GM12875 (cell line): ENCODE data around the gene C20orf144.
A peak's percentile ranks its signal among the peaks of the same experiment; 100 is the strongest.

Source experiments
- H3K4me3 ChIP-seq: one replicate; pipeline ENCODE4 v1.5.1; 2011; ENCODE audit warnings: low read depth, low read length, control low read depth
- TF ChIP-seq, protein P1 (sequence below): IDR thresholded peaks from 2 replicates; pipeline ENCODE4 v1.5.1; 2011; ENCODE audit warnings: low read depth, mild to moderate bottlenecking, control low read depth, inconsistent platforms, low read length, moderate library complexity, borderline replicate concordance; ENCODE audit not compliant: insufficient read depth

C20orf144 gene

DNA sequence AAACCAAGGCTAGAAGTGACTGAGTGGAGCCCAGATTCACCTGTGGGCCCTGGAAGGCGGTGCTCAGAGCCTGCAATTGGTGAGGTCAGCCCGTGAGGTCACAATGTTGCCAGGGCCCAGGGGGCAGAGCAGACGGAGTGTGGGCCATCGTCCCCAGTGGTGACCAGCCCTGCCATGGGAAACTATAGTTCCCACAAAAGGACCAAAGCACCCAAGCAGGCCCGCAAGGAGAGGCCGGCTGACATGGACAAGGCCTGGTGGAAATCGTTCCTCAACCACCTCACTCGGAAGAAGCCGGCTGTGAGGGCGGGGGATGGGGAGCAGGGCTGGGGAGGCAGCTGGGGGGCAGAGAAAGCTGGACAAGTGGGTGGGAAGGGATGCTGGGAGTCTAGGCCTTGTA is at the start of gene C20orf144:
Gene C20orf144 (plus strand): TSS at position 156 of the 400 bp plus-strand sequence. CDS start 19 bp downstream, at position 175.
- H3K4me3 ChIP-seq: peak within 1 kb of the TSS; percentile 76
- TF ChIP-seq, protein P1, sequence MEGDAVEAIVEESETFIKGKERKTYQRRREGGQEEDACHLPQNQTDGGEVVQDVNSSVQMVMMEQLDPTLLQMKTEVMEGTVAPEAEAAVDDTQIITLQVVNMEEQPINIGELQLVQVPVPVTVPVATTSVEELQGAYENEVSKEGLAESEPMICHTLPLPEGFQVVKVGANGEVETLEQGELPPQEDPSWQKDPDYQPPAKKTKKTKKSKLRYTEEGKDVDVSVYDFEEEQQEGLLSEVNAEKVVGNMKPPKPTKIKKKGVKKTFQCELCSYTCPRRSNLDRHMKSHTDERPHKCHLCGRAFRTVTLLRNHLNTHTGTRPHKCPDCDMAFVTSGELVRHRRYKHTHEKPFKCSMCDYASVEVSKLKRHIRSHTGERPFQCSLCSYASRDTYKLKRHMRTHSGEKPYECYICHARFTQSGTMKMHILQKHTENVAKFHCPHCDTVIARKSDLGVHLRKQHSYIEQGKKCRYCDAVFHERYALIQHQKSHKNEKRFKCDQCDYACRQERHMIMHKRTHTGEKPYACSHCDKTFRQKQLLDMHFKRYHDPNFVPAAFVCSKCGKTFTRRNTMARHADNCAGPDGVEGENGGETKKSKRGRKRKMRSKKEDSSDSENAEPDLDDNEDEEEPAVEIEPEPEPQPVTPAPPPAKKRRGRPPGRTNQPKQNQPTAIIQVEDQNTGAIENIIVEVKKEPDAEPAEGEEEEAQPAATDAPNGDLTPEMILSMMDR: no peak

DNA sequence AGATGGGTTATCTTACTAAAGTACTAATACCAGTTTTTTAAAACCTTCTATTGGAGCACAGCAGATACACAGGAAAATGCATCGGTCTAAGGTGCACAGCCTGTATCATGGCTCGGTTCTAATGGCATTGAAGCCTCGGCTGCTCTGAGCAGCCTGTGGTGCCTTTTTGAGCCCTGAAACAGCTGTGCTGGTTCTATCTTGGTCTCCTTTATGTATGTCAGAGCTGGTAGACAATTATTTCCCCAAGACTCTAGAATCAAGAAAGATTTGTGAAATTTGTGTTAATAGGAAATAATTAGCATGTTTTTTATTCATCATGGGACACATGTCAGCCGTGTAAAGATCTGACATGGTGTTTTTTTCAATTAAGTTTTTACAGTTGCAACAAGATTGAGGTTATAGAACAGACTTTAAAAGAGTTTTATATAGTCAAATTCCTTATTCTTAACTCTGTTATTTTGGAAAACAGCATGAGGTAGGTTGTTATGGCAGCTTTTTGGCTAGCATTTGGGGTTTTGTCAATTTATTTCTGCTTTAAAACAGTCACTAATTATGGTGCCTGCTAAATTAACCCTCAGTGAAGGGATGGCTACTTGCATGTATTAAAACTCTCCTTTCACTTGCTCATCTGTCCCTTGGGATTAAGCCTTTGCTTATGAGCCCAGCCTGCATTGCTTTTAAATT is 40.3 kb upstream of the C20orf144 start:
- TF ChIP-seq, protein P1: no peak
- no peak overlapping the region for H3K4me3 ChIP-seq

DNA sequence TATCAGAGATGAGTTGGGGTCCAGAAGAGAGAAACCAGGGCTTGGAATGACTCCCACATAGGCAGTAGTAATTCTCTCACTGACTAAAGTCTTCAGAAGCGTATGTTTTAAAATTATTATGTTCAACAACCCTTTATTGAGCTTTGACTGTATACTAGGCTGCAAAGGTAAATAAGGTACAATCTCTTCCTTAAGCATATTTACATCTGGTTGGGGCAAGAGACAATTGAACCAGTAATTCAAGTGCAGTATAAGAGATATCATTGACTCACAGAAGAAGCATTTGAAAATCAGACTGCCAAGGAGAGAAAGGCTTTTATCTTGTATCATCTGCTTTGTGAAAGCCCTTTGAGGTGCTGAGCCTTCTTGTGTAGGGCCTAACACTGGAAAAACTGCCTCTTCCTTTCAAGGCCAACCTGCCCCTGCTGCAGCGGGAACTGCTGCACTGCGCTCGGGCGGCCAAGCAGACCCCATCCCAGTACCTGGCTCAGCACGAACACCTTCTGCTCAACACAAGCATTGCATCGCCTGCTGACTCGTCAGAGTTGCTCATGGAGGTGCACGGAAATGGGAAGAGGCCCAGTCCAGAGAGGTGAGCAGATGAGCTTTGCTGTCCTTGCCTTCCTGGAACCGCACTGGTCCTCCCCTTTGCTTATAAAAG is 39.3 kb upstream of the C20orf144 start:
- TF ChIP-seq, protein P1: no peak

DNA sequence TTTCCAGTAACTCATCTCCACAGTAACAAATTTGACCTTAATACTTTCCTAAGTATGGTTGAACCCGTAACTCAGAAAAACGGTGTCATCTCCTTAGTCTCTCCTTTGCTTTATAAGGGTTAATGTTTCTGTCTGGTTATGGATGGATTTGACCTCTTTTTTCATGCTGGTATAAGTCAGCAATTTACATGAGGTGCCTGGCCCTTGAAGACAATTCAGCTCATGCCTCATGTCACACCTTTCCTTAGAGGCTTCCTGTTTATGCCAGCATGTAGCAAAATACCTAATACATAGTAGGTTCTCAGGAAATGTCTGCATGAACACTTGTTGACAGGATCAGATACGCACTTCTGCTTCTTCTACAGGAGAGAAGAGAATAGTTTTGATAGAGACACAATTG is 37.7 kb upstream of the C20orf144 start:
- TF ChIP-seq, protein P1: no peak
- H3K4me3 ChIP-seq: no peak overlapping the region

More for the DNA sequence above, 39.3 kb upstream of the C20orf144 start:
- H3K4me3 ChIP-seq: no peak overlapping the region

DNA sequence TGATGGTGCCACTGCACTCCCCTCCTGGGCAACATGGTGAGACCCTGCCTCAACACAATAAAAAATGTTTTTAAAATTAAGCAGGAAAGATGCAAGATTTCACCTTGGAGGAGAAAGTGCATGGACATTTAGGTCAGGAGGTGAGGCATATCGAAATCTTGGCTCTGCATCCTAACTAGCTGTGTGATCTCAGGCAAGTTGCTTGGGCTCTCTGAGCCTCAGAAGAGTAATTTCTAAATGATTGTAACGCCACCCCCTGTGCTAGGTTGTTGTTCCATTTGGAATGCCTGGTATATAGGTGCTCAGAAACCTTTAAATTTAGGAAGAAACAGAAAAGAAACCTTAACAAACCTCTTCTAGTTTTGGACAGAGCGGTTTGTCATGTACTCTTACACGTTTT is 35.9 kb upstream of the C20orf144 start:
- TF ChIP-seq, protein P1: no peak
- no peak overlapping the region for H3K4me3 ChIP-seq

DNA sequence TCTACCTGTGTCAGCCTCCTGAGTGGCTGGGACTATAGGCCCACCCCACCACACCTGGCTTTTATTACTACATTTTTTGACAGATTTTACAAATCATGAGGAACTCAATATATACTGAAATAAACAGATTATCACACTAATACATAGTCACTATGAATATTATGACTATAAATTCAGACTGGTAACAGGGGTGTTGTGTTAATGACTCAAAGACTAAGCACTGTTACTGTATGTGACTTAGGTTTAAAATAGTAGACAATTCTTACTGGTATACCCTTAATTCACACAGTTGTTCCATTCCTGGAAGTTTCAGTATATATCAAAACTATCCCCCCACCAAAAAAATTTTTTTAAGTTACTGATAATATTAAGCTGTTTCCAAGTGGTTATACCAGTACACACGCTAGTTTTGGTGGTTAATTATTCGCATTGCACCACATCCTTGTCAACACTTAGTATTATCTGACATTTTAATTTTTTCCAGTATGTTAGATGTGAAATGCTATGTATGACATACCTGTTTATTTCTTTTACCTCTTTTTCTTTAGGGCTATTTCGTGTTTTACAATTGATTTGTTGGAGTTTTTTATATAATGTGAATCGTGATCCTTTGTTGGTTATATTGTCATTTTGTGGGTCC is 34.4 kb upstream of the C20orf144 start:
- TF ChIP-seq, protein P1: no peak
- H3K4me3 ChIP-seq: no peak overlapping the region
